ENCODE data around the gene FRYL. TPM values are rescaled to one million over a fixed set of nuclear protein-coding genes. Genes with fewer than 3 reads are reported as not detected.

The FRYL gene
- total RNA-seq, 1 experiment from 2014 or later: 43.1 TPM

- intact Hi-C loops (cut with micrococcal nuclease; ENCODE audit: unreplicated experiment): loop anchor here (5.0 to 10.0 kb wide), 2 partner anchors 181 to 248 kb away; no protein-coding TSS in a partner anchor
- BruUV-seq (replicated peaks): no TSS peak
- DNase-seq (ENCODE audit: low spot score): peak; percentile 97
- H3K27ac ChIP-seq (ENCODE audit: low read depth, low read length, poor library complexity, severe bottlenecking): no peak overlapping the region
- ChIA-PET POLR2A (ENCODE audit: low non-redundant PET) (no interaction called here), CTCF (no interaction called here)
- no peak overlapping the region for H3K4me3 ChIP-seq (ENCODE audit: low read depth, low read length, poor library complexity, severe bottlenecking)
- H3K9me3 ChIP-seq (ENCODE audit: low read depth, low read length, poor library complexity, severe bottlenecking): no peaks in the 10 kb centered on the region
- H3K27me3 ChIP-seq (replicated peaks; ENCODE audit: insufficient read depth, low read depth, low read length, poor library complexity): no peaks in the 10 kb centered on the region
- no peaks in the 10 kb centered on the region for H3K36me3 ChIP-seq (ENCODE audit: insufficient read depth, low read length, poor library complexity, severe bottlenecking)
- peaks cover 25% of the 10 kb centered on the region for H3K4me1 ChIP-seq (ENCODE audit: insufficient read depth, low read length, poor library complexity, severe bottlenecking)
- TF ChIP-seq CTCF (conservative IDR thresholded peaks at IDR 0.05; ENCODE audit: low read depth, low read length) (no peak), EZH2 (IDR thresholded peaks at IDR 0.05; ENCODE audit: borderline replicate concordance, low read depth, low read length, poor library complexity, severe bottlenecking) (no peak)
Measured at GRCh38 chr4:48594180-48594579, 185.9 kb downstream of the FRYL start.

DNA sequence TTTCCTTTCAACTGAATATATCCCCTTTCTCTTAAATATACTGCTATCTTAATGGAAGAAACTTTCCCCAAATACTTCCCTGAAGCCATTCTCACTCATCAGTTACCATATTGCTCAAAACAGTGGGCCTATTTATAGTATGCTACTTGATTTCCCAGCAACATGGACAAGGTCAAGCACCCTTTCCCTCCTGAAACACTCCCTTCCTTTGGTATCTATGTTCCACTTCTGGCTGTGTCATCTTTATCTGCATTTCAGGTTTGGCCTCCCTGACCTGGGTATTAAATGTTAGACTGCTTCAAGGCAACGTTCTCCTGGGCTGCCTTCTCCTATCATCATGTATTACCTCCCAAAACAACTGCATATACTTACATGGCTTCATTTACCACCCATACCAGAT lies 188.7 kb downstream of the FRYL start:
- no peak overlapping the region for H3K27ac ChIP-seq (ENCODE audit: low read depth, low read length, poor library complexity, severe bottlenecking)
- no peaks in the 10 kb centered on the region for H3K9me3 ChIP-seq (ENCODE audit: low read depth, low read length, poor library complexity, severe bottlenecking)
- H3K27me3 ChIP-seq (replicated peaks; ENCODE audit: insufficient read depth, low read depth, low read length, poor library complexity): no peaks in the 10 kb centered on the region
- no peak overlapping the region for H3K4me3 ChIP-seq (ENCODE audit: low read depth, low read length, poor library complexity, severe bottlenecking)
- H3K36me3 ChIP-seq (ENCODE audit: insufficient read depth, low read length, poor library complexity, severe bottlenecking): no peaks in the 10 kb centered on the region
- intact Hi-C loops (cut with micrococcal nuclease; ENCODE audit: unreplicated experiment): loop anchor here (5.0 to 10.0 kb wide), 2 partner anchors 183 to 251 kb away; no protein-coding TSS in a partner anchor
- POLR2A ChIA-PET (ENCODE audit: low non-redundant PET): no interaction called here
- BruUV-seq (replicated peaks): no TSS peak
- no peak for DNase-seq (ENCODE audit: low spot score)
- CTCF ChIA-PET: no interaction called here
- TF ChIP-seq EZH2 (IDR thresholded peaks at IDR 0.05; ENCODE audit: borderline replicate concordance, low read depth, low read length, poor library complexity, severe bottlenecking): no peak
- no peak for TF ChIP-seq CTCF (conservative IDR thresholded peaks at IDR 0.05; ENCODE audit: low read depth, low read length)
- peaks cover 25% of the 10 kb centered on the region for H3K4me1 ChIP-seq (ENCODE audit: insufficient read depth, low read length, poor library complexity, severe bottlenecking)

DNA sequence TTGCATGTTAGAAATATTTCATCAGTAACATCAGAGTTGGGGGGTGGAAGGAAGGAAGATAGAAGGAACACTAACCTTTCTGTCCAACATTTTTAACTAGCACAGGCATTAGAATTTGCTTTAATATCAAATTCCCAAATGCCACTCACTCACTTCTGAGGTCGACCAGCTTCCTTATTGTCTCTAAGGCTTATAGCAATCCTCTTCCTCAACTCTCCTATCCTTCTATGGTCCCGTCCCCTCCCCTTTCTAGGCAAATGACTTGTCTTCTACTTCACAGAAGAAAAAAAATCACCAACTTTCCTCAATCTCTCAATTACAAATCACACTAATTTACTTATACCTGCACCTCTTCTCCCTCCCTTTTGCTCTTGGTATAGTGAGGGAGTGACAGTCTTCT lies 189.2 kb downstream of the FRYL start:
- Histone ChIP-seq H3K27me3 (replicated peaks; ENCODE audit: insufficient read depth, low read depth, low read length, poor library complexity) (no peaks in the 10 kb centered on the region), H3K4me3 (ENCODE audit: low read depth, low read length, poor library complexity, severe bottlenecking) (no peak overlapping the region), H3K9me3 (ENCODE audit: low read depth, low read length, poor library complexity, severe bottlenecking) (no peaks in the 10 kb centered on the region), H3K27ac (ENCODE audit: low read depth, low read length, poor library complexity, severe bottlenecking) (no peak overlapping the region), H3K4me1 (ENCODE audit: insufficient read depth, low read length, poor library complexity, severe bottlenecking) (peaks cover 25% of the 10 kb centered on the region), H3K36me3 (ENCODE audit: insufficient read depth, low read length, poor library complexity, severe bottlenecking) (no peaks in the 10 kb centered on the region)
- POLR2A ChIA-PET (ENCODE audit: low non-redundant PET): no interaction called here
- TF ChIP-seq EZH2 (IDR thresholded peaks at IDR 0.05; ENCODE audit: borderline replicate concordance, low read depth, low read length, poor library complexity, severe bottlenecking) (no peak), CTCF (conservative IDR thresholded peaks at IDR 0.05; ENCODE audit: low read depth, low read length) (no peak)
- CTCF ChIA-PET: no interaction called here
- intact Hi-C loops (cut with micrococcal nuclease; ENCODE audit: unreplicated experiment): loop anchor here (5.0 to 10.0 kb wide), 2 partner anchors 184 to 251 kb away; no protein-coding TSS in a partner anchor
- DNase-seq (ENCODE audit: low spot score): no peak
- no TSS peak for BruUV-seq (replicated peaks)

All from A673 (cell line).